ENCODE results near the gene RASGRF1.

DNA sequence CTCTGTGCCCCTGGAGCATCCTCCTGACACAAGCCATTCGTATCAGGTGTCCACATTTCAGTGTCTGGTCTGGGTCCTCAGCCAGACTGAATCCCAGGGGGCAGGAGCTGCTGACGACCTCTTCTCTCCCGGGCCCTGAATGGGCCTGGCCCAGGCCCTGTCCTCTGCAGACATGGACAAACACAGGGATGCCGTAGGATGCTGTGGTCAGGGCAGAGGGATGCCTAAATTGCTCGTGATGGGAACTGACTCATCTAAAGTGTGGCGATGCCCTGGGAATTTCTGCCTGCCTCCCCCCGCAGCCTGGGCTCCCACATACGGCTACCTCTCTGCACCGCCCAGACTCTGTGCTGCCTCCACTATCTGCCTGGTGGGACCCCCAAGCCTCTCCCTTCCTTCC, 87.3 kb downstream of the RASGRF1 start:
- TF ChIP-seq, protein P1, sequence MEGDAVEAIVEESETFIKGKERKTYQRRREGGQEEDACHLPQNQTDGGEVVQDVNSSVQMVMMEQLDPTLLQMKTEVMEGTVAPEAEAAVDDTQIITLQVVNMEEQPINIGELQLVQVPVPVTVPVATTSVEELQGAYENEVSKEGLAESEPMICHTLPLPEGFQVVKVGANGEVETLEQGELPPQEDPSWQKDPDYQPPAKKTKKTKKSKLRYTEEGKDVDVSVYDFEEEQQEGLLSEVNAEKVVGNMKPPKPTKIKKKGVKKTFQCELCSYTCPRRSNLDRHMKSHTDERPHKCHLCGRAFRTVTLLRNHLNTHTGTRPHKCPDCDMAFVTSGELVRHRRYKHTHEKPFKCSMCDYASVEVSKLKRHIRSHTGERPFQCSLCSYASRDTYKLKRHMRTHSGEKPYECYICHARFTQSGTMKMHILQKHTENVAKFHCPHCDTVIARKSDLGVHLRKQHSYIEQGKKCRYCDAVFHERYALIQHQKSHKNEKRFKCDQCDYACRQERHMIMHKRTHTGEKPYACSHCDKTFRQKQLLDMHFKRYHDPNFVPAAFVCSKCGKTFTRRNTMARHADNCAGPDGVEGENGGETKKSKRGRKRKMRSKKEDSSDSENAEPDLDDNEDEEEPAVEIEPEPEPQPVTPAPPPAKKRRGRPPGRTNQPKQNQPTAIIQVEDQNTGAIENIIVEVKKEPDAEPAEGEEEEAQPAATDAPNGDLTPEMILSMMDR (IDR thresholded peaks at IDR 0.05) = no peak
- TF ChIP-seq EP300 (IDR thresholded peaks at IDR 0.05) (no peak), POLR2AphosphoS5 (IDR thresholded peaks at IDR 0.05) (no peak)
